Neural cell (in vitro differentiated cells): ENCODE data around the gene NT5DC2. TPM values are rescaled to one million over a fixed set of nuclear protein-coding genes. Genes with fewer than 3 reads are reported as not detected.

Source experiments
- H2AFZ ChIP-seq: fragments of 200-600, 300-800 bp; sonication (generic), shearing (Covaris generic); 2 replicates; pipeline ENCODE4 v1.6.0; 2014; ENCODE audit warnings: low read depth, mild to moderate bottlenecking, antibody characterized with exemption, low read length, moderate library complexity
- H3F3A ChIP-seq: fragments of 200-600 bp; shearing (Covaris generic); 2 replicates; pipeline ENCODE4 v1.6.1; 2016; ENCODE audit warnings: mild to moderate bottlenecking, moderate library complexity, mixed read lengths, antibody characterized with exemption, low read length; ENCODE audit not compliant: insufficient read depth, poor library complexity, severe bottlenecking
- H3K27ac ChIP-seq: fragments of 200-600, 300-800 bp; sonication (generic), shearing (Covaris generic); 2 replicates; pipeline ENCODE4 v1.5.1; 2014; ENCODE audit warnings: mild to moderate bottlenecking, low read length, moderate library complexity
- H3K27me3 ChIP-seq: fragments of 300-800, 200-600 bp; sonication (generic), shearing (Covaris generic); 2 replicates; pipeline ENCODE4 v1.6.0; 2014; ENCODE audit warnings: mild to moderate bottlenecking, low read depth, low read length, moderate library complexity; ENCODE audit not compliant: insufficient read depth
- H3K36me3 ChIP-seq: fragments of 300-800, 200-600 bp; sonication (generic), shearing (Covaris generic); 2 replicates; pipeline ENCODE4 v1.5.1; 2014; ENCODE audit warnings: mild to moderate bottlenecking, antibody characterized with exemption, low read length, moderate library complexity; ENCODE audit not compliant: insufficient read depth
- H3K4me2 ChIP-seq: fragments of 300-800, 200-600 bp; sonication (generic), shearing (Covaris generic); 2 replicates; pipeline ENCODE4 v1.6.0; 2014; ENCODE audit warnings: mild to moderate bottlenecking, low read length
- H3K4me3 ChIP-seq: fragments of 300-800, 200-600 bp; sonication (generic), shearing (Covaris generic); 2 replicates; pipeline ENCODE4 v1.5.1; 2014; ENCODE audit warnings: mild to moderate bottlenecking, low read length, moderate library complexity
- H3K79me2 ChIP-seq: fragments of 200-600 bp; shearing (Covaris generic); replicated peaks from 2 replicates; pipeline ENCODE4 v1.6.0; 2014; ENCODE audit warnings: mild to moderate bottlenecking, low read length, moderate library complexity; ENCODE audit not compliant: insufficient read depth
- H3K9ac ChIP-seq: fragments of 300-800, 200-600 bp; sonication (generic), shearing (Covaris generic); 2 replicates; pipeline ENCODE4 v1.6.1; 2016; ENCODE audit warnings: mild to moderate bottlenecking, low read length, mixed read lengths
- H3K9me2 ChIP-seq: fragments of 200-600 bp; shearing (Covaris generic); 2 replicates; pipeline ENCODE4 v1.6.1; 2016; ENCODE audit warnings: mild to moderate bottlenecking, low read length, mixed read lengths; ENCODE audit not compliant: insufficient read depth
- H3K9me3 ChIP-seq: fragments of 200-600, 300-800 bp; sonication (generic), shearing (Covaris generic); 2 replicates; pipeline ENCODE4 v1.6.1; 2016; ENCODE audit warnings: mild to moderate bottlenecking, mixed run types, low read length, moderate library complexity, mixed read lengths
- H4K20me1 ChIP-seq: fragments of 200-600 bp; shearing (Covaris generic); 2 replicates; pipeline ENCODE4 v1.6.1; 2016; ENCODE audit warnings: mild to moderate bottlenecking, mixed run types; ENCODE audit not compliant: insufficient read depth
- EP300 ChIP-seq: fragments of 450-650 bp; conservative IDR thresholded peaks from 2 replicates; pipeline ENCODE4 v1.6.1; 2014; ENCODE audit warnings: antibody characterized with exemption, mild to moderate bottlenecking, moderate library complexity; ENCODE audit not compliant: poor library complexity, severe bottlenecking
- EZH2 ChIP-seq: fragments of 200-600, 300-800 bp; shearing (Covaris generic), sonication (generic); IDR thresholded peaks from 2 replicates; pipeline ENCODE4 v1.6.1; 2014; ENCODE audit warnings: antibody characterized with exemption, low read length, borderline replicate concordance, mild to moderate bottlenecking; ENCODE audit not compliant: insufficient read depth, poor library complexity, severe bottlenecking
- MXI1 ChIP-seq: fragments of 450-650 bp; conservative IDR thresholded peaks from 2 replicates; pipeline ENCODE4 v1.6.1; 2014; ENCODE audit warnings: antibody characterized with exemption, mild to moderate bottlenecking; ENCODE audit not compliant: poor library complexity, severe bottlenecking
- POLR2AphosphoS5 ChIP-seq: IDR thresholded peaks from 2 replicates; pipeline ENCODE4 v1.6.1; 2012
- RAD21 ChIP-seq: fragments of 450-650 bp; conservative IDR thresholded peaks from 2 replicates; pipeline ENCODE4 v1.6.1; 2014; ENCODE audit warnings: antibody characterized with exemption, mild to moderate bottlenecking, moderate library complexity
- SMC3 ChIP-seq: fragments of 450-650 bp; conservative IDR thresholded peaks from 2 replicates; pipeline ENCODE4 v1.6.1; 2014; ENCODE audit warnings: antibody characterized with exemption, mild to moderate bottlenecking, moderate library complexity; ENCODE audit not compliant: poor library complexity
- TAF1 ChIP-seq: IDR thresholded peaks from 2 replicates; pipeline ENCODE4 v1.6.1; 2012; ENCODE audit warnings: low read depth
- polyA plus RNA-seq: library from polyadenylated mRNA; depleted of rRNA; stranded (reverse); fragments of >200 nt; gene quantifications from 2 replicates; pipeline ENCODE4 v1.2.3, GENCODE V29; 2014
- TF ChIP-seq, protein P1 (sequence below): fragments of 450-650 bp; IDR thresholded peaks from 2 replicates; pipeline ENCODE4 v1.5.1; 2014; ENCODE audit warnings: antibody characterized with exemption, mild to moderate bottlenecking, moderate library complexity; ENCODE audit not compliant: poor library complexity, severe bottlenecking
- TF ChIP-seq, protein P2 (sequence below): IDR thresholded peaks from 2 replicates; pipeline ENCODE4 v1.6.1; 2012; ENCODE audit warnings: borderline replicate concordance

The NT5DC2 gene
- polyA plus RNA-seq, 1 donor from 2014 or later, result 35.1 TPM

DNA sequence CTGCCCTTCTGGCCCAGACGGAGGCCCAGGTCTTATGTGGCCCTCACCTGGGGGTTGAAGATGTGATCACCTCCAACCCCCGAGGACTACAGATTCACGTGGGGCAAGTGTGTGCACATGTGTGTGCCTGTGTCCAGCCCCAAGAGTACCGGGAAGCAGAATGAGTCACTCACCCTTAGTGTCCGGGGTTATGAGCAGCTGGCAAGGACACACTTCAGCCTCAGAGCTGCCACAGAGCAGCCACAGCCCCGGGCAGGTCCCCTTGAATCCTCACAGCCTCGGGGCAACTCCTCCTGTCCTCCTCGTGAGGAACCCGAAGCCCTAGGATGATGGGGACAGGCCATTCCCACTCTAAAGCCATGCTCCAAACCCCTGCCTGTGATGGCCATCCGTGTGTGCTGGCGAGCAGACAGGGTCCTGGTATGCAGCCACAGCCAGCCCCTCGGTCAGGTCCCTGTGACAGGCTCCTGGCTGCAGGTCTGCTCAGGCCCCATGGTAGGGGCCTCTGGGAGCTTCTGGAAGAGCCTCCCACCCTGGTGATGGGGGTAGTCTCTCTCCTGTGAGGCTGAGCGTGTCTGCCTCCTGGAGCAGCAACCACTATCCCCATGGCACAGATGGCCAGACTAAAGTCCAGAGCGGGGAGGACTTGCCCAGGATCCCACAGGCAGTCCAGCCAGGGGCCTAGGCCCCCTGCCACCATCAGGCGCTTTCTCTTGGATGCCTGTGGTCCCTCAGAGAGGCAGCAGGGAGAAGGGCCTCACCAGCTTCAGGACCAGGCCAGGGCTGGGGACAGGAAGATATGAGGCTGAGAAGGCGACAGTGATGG is 37.7 kb downstream of the NT5DC2 start:
- Histone ChIP-seq H3K4me3 (no peak overlapping the region), H3K27ac (no peak overlapping the region)
- TF ChIP-seq, protein P1, sequence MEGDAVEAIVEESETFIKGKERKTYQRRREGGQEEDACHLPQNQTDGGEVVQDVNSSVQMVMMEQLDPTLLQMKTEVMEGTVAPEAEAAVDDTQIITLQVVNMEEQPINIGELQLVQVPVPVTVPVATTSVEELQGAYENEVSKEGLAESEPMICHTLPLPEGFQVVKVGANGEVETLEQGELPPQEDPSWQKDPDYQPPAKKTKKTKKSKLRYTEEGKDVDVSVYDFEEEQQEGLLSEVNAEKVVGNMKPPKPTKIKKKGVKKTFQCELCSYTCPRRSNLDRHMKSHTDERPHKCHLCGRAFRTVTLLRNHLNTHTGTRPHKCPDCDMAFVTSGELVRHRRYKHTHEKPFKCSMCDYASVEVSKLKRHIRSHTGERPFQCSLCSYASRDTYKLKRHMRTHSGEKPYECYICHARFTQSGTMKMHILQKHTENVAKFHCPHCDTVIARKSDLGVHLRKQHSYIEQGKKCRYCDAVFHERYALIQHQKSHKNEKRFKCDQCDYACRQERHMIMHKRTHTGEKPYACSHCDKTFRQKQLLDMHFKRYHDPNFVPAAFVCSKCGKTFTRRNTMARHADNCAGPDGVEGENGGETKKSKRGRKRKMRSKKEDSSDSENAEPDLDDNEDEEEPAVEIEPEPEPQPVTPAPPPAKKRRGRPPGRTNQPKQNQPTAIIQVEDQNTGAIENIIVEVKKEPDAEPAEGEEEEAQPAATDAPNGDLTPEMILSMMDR, result no peak
- TF ChIP-seq, protein P2, sequence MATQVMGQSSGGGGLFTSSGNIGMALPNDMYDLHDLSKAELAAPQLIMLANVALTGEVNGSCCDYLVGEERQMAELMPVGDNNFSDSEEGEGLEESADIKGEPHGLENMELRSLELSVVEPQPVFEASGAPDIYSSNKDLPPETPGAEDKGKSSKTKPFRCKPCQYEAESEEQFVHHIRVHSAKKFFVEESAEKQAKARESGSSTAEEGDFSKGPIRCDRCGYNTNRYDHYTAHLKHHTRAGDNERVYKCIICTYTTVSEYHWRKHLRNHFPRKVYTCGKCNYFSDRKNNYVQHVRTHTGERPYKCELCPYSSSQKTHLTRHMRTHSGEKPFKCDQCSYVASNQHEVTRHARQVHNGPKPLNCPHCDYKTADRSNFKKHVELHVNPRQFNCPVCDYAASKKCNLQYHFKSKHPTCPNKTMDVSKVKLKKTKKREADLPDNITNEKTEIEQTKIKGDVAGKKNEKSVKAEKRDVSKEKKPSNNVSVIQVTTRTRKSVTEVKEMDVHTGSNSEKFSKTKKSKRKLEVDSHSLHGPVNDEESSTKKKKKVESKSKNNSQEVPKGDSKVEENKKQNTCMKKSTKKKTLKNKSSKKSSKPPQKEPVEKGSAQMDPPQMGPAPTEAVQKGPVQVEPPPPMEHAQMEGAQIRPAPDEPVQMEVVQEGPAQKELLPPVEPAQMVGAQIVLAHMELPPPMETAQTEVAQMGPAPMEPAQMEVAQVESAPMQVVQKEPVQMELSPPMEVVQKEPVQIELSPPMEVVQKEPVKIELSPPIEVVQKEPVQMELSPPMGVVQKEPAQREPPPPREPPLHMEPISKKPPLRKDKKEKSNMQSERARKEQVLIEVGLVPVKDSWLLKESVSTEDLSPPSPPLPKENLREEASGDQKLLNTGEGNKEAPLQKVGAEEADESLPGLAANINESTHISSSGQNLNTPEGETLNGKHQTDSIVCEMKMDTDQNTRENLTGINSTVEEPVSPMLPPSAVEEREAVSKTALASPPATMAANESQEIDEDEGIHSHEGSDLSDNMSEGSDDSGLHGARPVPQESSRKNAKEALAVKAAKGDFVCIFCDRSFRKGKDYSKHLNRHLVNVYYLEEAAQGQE, result no peak
- TF ChIP-seq TAF1 (no peak), RAD21 (no peak), MXI1 (no peak), SMC3 (no peak)

DNA sequence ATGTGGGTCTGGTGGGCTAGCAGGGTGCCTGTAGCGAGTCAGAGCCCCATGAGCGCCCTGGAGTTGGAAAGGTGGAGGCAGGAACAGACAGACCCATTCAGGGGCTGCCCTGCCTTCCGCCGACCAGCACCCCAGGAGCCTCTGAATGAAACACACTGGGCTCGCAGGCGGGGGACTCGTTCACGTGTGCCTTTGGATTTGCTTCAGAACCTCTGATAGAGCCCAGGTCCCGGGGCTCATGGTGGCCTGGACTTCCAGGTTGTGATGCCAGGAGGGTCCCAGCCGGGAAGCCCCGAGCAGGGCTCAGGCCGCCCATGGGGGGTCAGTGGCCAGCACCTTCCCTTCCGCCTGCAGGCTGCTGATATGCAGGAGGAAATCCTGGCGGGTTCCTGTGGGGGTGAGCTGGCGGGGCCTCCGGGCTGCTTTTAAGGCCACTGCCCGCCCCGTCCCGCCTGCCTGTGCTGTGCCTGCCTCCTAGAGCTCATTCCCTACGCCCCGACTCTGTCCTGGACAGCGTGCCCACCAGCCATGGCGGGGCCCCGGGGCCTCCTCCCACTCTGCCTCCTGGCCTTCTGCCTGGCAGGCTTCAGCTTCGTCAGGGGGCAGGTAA is 38.7 kb downstream of the NT5DC2 start, which contains the start of gene STAB1:
TSS of gene STAB1 (plus strand) at position 453 of the 610 bp plus-strand sequence. CDS start at position 529, 76 bp downstream.
- Histone ChIP-seq H3K27me3 (no peaks in the 10 kb centered on the region), H3K4me3 (no peak within 1 kb of the TSS), H3K79me2 (no peaks in the 10 kb centered on the region), H3K9me3 (no peaks in the 10 kb centered on the region), H3K9ac (no peak within 1 kb of the TSS), H3K36me3 (no peaks in the 10 kb centered on the region), H3F3A (no peaks in the 10 kb centered on the region), H2AFZ (no peak within 1 kb of the TSS), H3K4me2 (no peak within 1 kb of the TSS), H4K20me1 (no peaks in the 10 kb centered on the region), H3K27ac (no peak within 1 kb of the TSS), H3K9me2 (no peaks in the 10 kb centered on the region)
- TF ChIP-seq SMC3, result no peak
- no peak for TF ChIP-seq EZH2
- TF ChIP-seq, protein P2, result no peak
- TF ChIP-seq TAF1, result no peak
- TF ChIP-seq RAD21, result no peak
- no peak for TF ChIP-seq EP300
- no peak for TF ChIP-seq MXI1
- TF ChIP-seq, protein P1, result no peak
- TF ChIP-seq POLR2AphosphoS5, result no peak

More for the DNA sequence above, 37.7 kb downstream of the NT5DC2 start:
- H3K27me3 ChIP-seq, result no peaks in the 10 kb centered on the region
- no peaks in the 10 kb centered on the region for H3K36me3 ChIP-seq
- no peaks in the 10 kb centered on the region for H3F3A ChIP-seq
- H3K9me3 ChIP-seq, result no peaks in the 10 kb centered on the region
- H3K79me2 ChIP-seq, result no peaks in the 10 kb centered on the region
- H4K20me1 ChIP-seq, result no peaks in the 10 kb centered on the region
- no peaks in the 10 kb centered on the region for H3K9me2 ChIP-seq
- H3K9ac ChIP-seq, result no peak overlapping the region
- H2AFZ ChIP-seq, result no peak overlapping the region
- H3K4me2 ChIP-seq, result no peak overlapping the region
